Measurements from ENCODE around the gene TRIM5. TPM values are rescaled to one million over a fixed set of nuclear protein-coding genes. Genes with fewer than 3 reads are reported as not detected.

Gene TRIM5
- total RNA-seq, 2 donors from 2014 or later: 17.4 to 36.9 TPM

DNA sequence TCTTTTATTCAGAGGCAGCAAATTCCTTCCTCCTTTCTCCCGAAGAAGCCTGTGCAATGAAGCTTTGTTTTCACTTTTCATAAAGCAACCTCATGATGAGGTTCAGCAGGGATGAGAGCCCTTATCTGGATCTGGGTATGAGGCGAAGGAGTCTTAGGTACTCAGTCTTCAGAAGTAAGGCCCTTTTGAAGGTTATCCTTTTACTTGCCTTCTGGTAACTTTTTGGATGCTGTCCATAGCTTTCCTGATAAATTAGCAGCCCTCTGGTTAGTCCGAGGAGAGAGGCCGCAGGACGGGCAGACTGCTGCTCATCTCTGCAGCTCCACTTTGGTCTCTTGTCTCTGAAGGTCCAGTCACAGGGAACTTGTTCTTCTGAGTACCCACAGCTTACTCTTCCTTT is 5.9 kb upstream of the TRIM5 start:
- Histone ChIP-seq H3K36me3 (no peaks in the 10 kb centered on the region), H3K27ac (peak overlapping the region; percentile 82 to 83), H3K4me1 (replicated peaks) (no peaks in the 10 kb centered on the region), H3K9me3 (no peaks in the 10 kb centered on the region), H3K4me3 (peak overlapping the region; percentile 18 to 37), H3K27me3 (replicated peaks; ENCODE audit: insufficient read depth) (no peaks in the 10 kb centered on the region)
- no peak for DNase-seq (ENCODE audit: low spot score)
- 35% methylated on average over 5 of the region's 5 CpGs for WGBS
- TF ChIP-seq POLR2AphosphoS5 (IDR thresholded peaks at IDR 0.05) (peak; percentile 7), POLR2A (IDR thresholded peaks at IDR 0.05) (no peak)
- intact Hi-C loops (cut with DNase I): no loop called here

DNA sequence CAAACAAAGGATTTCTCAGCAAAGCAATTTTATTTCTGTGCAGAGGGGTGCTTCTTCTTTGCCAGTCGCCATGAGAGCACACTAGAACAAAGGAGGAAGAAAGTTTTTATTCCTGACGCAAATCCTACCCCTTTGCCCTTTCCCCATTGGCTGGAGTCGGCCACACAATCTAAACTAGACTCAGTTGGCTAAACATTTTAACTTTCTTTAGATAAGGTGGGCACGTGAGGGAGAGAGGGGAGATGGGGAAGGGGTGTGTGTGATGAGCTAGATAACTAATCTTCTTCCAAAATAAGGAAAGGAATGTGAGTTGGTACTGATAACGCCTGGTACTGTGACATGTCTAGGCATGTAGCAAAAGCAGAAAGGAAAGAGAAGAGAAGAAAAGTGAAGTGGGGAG is 5.3 kb upstream of the TRIM5 start:
- intact Hi-C loops (cut with DNase I): no loop called here
- DNase-seq (ENCODE audit: low spot score): no peak
- peak overlapping the region; percentile 18 to 37 for H3K4me3 ChIP-seq
- TF ChIP-seq CTCF (IDR thresholded peaks at IDR 0.05) (no peak), POLR2AphosphoS5 (IDR thresholded peaks at IDR 0.05) (no peak), POLR2A (IDR thresholded peaks at IDR 0.05) (no peak)
- H3K9me3 ChIP-seq: no peaks in the 10 kb centered on the region
- no peaks in the 10 kb centered on the region for H3K4me1 ChIP-seq (replicated peaks)
- no peaks in the 10 kb centered on the region for H3K27me3 ChIP-seq (replicated peaks; ENCODE audit: insufficient read depth)
- no peaks in the 10 kb centered on the region for H3K36me3 ChIP-seq
- WGBS: 9% methylated on average over 5 of the region's 5 CpGs
- peak overlapping the region; percentile 82 to 83 for H3K27ac ChIP-seq

DNA sequence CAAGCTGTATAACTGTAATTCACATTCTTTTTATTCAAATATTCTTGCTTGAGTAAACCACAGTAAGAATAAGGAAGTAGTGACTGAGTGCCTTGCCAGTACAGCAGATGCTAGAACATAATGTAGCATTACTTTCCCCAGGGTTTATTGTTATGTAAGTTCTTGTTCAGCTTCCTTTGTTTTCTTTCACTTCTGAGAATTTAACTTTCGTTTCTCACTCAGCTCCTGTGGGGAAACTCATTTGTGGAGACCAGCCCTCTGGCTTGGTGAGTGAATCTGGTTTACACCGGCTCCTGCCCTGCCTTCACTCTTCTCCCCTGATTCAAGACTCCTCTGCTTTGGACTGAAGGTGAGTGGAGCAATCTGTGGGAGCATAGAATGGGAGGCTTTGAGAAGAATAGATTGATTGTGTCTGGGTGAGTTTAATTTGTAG is 4.7 kb upstream of the TRIM5 start, which contains the start of gene TRIM22:
Gene TRIM22 (plus strand): TSS at position 240 of the 433 bp plus-strand sequence. CDS start 6,443 bp downstream, outside the sequence.
- H3K4me1 ChIP-seq (replicated peaks): no peaks in the 10 kb centered on the region
- H3K36me3 ChIP-seq: no peaks in the 10 kb centered on the region
- no peaks in the 10 kb centered on the region for H3K27me3 ChIP-seq (replicated peaks; ENCODE audit: insufficient read depth)
- WGBS: 2% methylated on average over 2 of the region's 2 CpGs
- TF ChIP-seq POLR2AphosphoS5 (IDR thresholded peaks at IDR 0.05): peak; percentile 75
- no peak for TF ChIP-seq CTCF (IDR thresholded peaks at IDR 0.05)
- TF ChIP-seq POLR2A (IDR thresholded peaks at IDR 0.05): peak; percentile 44
- H3K9me3 ChIP-seq: no peaks in the 10 kb centered on the region
- peak within 1 kb of the TSS; percentile 82 to 83 for H3K27ac ChIP-seq
- peak; percentile 38 for DNase-seq (ENCODE audit: low spot score)
- intact Hi-C loops (cut with DNase I): loop anchor here (5.0 to 10.0 kb wide), 2 partner anchors 65 to 92 kb away; partner anchors contain the start of genes TRIM34 and TRIM6
- H3K4me3 ChIP-seq: peak within 1 kb of the TSS; percentile 18 to 37

- no peaks in the 10 kb centered on the region for H3K4me1 ChIP-seq (replicated peaks)
- intact Hi-C loops (cut with DNase I): loop anchor here (5.0 to 10.0 kb wide), 2 partner anchors 64 to 91 kb away; partner anchors contain the start of genes TRIM34 and TRIM6
- peak overlapping the region; percentile 82 to 83 for H3K27ac ChIP-seq
- H3K36me3 ChIP-seq: no peaks in the 10 kb centered on the region
- no peak overlapping the region for H3K4me3 ChIP-seq
- 91% methylated on average over 1 of the region's 1 CpG for WGBS
- no peaks in the 10 kb centered on the region for H3K27me3 ChIP-seq (replicated peaks; ENCODE audit: insufficient read depth)
- TF ChIP-seq POLR2AphosphoS5 (IDR thresholded peaks at IDR 0.05): no peak
- no peak for DNase-seq (ENCODE audit: low spot score)
- H3K9me3 ChIP-seq: no peaks in the 10 kb centered on the region
Observed at GRCh38 chr11:5688482-5688881, 3.6 kb upstream of the TRIM5 start.

GRCh38 chr11:5686426-5686825 is 1.6 kb upstream of the TRIM5 start:
- intact Hi-C loops (cut with DNase I): loop anchor here (5.0 to 10.0 kb wide), 2 partner anchors 62 to 89 kb away; partner anchors contain the start of genes TRIM34 and TRIM6
- 96% methylated on average over 4 of the region's 4 CpGs for WGBS

More at GRCh38 chr11:5686426-5686825, 1.6 kb upstream of the TRIM5 start:
- Histone ChIP-seq H3K4me1 (replicated peaks) (peaks cover 2% of the 10 kb centered on the region), H3K27me3 (replicated peaks; ENCODE audit: insufficient read depth) (no peaks in the 10 kb centered on the region), H3K9me3 (no peaks in the 10 kb centered on the region), H3K27ac (no peak overlapping the region), H3K4me3 (no peak overlapping the region), H3K36me3 (no peaks in the 10 kb centered on the region)
- no peak for DNase-seq (ENCODE audit: low spot score)
- TF ChIP-seq CTCF (IDR thresholded peaks at IDR 0.05): no peak
- no peak for TF ChIP-seq POLR2AphosphoS5 (IDR thresholded peaks at IDR 0.05)
- no peak for TF ChIP-seq POLR2A (IDR thresholded peaks at IDR 0.05)
